NOMO-1 (cell line): ENCODE measurements around the gene ABCA1.
"Not testable (repeated sequence)": the region's sequence is repeated elsewhere in the genome, so short reads cannot be mapped to it uniquely, and the experiment has no call there.

Experiments used
- DNase-seq, 2 experiments: peaks; one replicate each; lab custom pipeline; 2025; ENCODE audit not compliant: unreplicated experiment in 2 of 2; lab: John Stamatoyannopoulos, UW

The ABCA1 gene

DNA sequence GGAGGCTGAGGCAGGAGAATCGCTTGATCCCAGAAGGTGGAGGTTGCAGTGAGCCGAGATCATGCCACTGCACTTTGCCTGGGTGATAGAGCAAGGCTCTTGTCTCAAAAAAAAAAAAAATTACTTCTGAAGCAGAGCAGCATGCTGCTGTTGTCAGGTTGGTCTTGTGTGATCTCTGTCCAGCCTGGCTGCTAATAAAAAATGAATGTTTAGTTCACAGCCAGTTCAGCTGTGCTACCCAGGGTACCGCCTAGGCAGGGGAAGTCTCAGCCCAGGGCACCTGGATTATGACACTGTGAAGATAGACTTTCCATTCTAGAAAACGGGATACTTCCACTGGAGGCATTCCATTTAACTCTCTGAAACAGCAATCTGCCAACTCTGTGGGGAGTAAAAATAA, 23.5 kb upstream of the ABCA1 start:
- no peak for DNase-seq

DNA sequence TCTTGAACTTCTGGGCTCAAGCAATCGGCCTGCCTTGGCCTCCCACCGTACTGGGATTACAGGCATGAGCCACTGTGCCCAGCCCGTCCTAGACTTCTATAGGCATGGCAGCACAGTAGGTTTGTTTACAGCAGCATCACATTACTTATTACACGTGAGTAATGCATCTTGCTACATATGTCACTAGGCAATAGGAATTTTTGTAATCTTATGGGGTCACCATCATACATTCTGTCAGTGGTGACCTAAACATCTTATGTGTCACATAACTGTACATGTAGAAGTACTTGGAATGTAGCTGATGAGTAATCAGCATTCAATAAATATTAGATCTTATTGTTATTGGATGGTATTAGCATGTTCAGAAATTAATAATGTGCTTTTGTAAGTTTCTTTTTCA, 22.9 kb upstream of the ABCA1 start:
- no peak for DNase-seq

DNA sequence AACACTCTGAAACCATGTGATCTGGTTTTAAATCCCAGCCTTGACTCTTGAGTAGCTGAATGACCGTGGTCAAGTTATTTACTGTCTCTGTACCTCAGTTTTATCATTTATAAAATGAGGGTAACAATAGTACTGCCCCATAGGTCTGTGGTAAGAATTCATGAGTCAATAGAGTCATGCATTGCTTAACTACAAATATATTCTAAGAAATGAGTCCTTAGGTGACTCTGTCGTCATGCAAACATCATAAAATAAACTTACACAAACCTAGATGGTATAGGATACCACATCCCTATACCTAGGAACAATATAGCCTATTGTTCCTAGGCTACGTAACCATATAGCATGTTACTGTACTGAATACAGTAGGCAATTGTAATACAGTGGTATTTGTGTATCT, 20.3 kb upstream of the ABCA1 start:
- DNase-seq, result no peak

DNA sequence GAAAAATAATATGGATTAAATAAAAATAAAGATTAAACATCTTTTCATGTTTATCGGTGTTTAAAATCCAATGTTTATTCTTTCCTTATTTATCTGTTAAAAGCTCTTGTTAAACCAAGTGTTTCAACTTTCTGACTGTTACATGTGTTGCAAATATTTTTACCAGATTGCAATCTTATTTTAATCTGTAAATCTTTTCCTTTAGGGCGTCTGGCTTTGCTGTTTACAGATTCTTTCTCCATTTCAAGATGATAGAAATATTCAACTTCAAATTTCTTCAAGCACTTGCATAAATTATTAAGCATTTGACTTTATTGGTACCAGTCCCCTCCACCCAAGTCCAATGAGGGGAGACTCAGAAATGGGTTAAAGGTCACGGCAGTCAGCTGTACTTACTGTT, 16.9 kb upstream of the ABCA1 start:
- DNase-seq, result no peak

DNA sequence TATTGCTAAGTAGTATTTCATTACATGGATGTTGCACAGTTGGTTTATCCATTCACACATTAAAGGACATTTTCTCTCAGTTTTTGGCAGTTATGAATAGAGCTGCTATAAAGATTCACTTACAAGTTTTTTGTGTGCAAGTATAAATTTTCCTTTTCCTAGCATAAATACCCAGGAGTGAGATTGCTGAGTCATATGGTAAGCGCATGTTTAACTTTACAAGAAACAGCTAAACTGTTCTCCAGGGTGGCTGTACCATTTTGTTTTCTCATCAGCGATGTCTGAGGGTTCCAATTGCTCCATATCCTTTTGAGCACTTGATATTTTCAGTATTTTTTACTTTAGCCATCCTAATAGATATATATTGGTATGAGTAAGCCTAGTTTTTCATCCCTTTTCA, 16.4 kb upstream of the ABCA1 start:
- DNase-seq, result no peak

DNA sequence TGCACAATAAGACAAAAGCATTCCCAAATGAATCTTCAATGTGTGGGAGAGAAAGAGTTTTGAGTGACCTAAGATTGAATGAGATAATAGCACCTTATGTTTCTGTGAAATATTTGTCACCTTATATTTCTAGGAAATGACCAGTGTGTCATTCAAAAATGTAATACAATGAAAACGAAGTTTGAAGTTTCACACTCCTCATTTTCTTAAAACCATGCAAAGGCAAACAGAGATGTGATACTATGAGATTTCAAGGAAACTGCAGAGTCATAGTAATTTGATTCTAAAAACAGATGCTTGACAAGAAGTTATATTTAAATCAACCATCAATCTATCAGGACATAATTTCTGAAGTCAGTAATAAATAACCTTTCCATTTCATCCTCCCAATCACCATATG, 13.6 kb upstream of the ABCA1 start:
- DNase-seq, result no peak

DNA sequence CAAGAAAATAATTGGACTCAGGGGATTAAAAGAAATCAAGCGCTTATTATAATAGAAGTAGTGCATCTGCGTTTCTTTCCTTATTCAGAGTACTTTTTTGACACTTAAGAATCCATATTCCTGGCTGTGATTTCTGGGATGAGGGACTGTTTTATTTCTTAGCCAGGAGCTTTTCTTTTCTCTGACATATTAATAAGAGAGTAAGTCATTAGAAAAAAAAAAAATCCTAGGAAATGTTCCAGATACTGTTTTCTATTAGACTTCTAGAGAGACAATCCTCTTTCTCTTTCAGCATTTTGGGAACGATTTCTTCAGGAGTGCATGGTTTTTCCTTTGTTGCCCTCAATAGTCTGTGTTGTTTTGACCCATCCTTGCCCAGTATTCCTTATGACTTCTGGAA, 8.3 kb upstream of the ABCA1 start:
- DNase-seq, result no peak

DNA sequence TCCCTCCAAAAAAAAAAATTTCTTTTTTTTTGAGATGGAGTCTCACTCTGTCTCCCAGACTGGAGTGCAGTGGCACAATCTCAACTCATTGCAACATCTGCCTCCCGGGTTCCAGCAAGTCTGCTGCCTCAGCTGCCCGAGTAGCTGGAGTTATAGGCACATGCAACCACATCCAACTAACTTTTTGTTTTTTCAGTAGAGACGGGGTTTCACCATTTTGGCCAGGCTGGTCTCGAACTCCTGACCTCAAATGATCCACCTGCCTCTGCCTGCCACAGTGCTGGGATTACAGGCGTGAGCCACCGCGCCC, 7.5 kb upstream of the ABCA1 start:
- DNase-seq, result not testable (repeated sequence)

DNA sequence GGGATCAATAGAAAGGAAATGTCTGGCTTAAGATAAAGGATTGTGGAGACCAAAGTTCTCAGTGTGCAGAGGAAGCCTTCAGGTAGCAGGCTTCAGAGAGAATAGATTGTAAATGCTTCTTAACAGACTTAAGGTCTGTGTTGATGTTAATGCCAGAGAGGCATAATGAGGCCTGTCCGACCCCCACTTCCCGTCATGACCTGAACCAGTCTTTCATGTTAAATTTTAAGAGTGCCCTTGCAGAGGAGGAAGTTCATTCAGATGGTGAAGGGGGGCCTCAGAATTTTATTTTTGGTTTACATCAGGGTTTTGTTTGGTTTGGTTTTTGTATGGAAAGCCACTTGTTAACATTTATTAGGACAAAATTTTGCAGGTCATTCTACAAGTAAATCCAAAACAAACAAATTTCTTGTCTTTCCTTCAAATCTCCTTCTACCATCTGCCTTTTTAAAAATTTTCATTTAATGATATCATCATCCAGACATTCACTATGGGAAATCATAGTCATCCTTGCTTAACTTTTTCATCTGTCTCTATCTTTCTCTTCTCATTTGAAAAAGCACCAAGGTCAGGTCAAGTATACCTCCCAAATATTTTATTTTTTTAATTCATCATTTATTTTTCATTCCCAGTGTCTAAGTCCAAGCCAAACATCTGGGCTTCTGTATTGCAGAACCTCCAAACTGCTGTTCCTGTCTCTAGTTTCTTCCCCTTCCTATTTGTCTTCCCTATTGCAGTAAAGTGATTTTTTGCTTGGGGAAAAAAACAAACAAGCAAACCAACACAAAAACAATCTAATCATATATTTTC, 6.9 kb upstream of the ABCA1 start:
- peak in 1 of 2 experiments; percentile 17 for DNase-seq

DNA sequence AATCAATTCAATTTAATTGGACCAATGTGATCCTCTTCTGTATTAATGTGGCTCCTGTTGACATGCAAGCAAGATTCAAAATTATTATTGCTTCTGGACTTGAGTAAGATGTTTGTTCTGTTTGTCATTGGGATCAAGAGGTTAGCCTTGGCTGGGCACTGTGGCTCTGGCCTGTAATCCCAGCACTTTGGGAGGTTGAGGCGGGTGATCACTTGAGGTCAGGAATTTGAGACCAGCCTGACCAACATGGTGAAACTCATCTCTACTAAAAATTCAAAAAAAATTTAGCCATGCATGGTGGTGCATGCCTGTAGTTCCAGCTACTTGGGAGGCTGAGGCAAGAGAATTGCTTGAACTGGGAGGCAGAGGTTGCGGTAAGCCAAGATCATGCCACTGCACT, 5.1 kb upstream of the ABCA1 start:
- not testable (repeated sequence) for DNase-seq

DNA sequence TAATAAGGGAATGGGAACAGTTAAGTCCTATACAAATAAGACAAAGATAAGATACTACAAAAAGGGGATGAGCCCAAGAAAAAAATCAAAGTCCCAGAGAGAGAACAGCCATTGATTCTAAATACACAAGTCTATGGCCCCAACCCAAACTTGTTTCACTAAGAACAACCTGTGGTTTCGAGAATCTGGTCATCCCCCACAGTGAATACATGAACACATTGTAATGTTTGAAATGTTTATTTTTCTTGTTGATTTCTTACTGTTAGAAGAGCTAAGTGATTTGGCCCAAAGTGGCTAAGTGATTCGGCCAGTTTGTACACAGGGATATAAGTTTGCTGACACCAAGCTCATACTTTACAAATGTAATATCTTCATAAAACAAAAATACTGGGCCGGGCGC, 3.3 kb upstream of the ABCA1 start:
- DNase-seq, result no peak

DNA sequence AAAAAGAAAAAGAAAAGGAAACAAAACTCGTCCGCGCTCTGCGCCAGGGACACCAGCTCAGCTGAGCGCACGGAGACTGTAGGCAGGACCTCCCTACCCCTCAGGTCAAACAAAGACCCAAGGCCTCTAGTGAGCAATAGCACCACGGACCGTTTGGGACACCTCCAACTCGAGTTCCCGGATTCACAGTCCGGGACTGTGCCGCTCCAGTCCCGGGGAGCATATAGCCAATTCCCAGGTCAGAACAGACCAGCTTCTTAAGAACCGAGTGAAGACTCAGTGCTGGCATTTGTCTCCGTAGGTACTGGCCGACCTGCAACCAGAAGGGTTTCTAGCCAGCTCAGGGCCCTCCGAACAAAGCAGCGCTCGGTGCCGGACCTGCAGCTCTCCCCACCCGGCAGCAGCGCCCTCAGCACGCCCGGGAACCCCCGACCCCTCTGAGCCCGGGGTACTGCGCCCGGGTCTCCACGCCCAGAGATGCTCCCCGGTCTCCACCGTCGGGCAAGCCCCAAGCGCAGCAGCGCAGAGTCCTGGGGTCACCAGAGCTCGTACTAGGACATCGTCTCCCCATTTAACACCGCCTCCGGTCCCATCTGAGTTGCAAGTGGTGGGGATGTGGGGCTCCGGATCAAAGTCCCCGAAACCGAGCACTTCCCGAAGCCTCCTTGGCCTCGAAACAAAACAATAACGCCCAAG, 591 bp downstream of the ABCA1 start:
- DNase-seq, result peak in 1 of 2 experiments; percentile 42

DNA sequence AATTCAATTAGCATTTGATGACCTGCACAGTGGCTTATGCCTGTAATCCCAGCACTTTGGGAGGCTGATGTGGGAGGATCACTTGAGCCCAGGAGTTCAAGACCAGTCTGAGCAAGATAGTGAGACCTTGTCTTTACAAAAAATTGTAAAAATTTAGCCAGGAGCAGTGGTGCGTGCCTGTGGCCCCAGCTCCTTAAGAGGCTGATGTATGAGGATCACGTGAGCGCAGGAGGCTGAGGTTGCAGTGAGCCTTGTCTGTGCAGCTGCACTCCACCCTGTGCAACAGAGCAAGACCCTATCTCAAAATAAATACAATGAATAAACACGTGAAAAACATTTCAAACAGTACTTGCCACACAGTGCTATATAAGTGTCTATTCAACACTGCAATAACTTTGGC, 4.2 kb downstream of the ABCA1 start:
- DNase-seq, result no peak

DNA sequence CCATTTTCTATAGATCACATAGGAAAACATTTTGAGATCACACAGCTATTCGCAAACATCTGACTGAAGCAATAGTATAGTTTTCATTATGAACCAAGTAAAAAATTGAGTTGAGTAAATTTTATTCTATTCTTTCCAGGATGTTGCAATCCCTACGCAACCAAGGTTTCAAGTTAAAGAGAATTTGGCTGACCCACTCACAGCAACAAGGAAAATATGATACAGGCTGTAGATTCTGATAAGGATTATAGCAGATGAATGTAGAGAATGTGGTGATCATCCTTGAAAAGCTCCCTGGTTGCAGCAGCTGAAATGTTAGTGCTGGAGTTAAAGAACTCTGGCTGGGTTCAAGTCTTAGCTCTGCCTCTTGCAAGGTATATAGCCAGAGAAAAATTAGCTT, 4.7 kb downstream of the ABCA1 start:
- no peak for DNase-seq

DNA sequence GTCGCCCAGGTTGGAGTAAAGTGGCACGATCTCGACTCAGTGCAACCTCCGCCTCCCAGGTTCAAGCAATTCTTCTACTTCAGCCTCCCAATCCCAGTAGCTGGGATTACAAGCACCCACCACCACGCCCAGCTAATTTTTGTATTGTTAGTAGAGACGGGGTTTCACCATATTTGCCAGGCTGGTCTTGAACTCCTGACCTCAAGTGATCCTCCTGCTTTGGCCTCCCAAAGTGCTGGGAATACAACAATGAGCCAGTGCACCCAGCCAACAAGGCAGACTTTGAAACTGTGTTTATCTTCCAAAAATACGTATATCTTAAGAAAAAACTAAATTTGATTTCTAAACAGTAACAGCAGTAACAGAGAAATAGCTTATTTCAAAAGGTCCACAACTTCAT, 5.2 kb downstream of the ABCA1 start:
- not testable (repeated sequence) for DNase-seq

DNA sequence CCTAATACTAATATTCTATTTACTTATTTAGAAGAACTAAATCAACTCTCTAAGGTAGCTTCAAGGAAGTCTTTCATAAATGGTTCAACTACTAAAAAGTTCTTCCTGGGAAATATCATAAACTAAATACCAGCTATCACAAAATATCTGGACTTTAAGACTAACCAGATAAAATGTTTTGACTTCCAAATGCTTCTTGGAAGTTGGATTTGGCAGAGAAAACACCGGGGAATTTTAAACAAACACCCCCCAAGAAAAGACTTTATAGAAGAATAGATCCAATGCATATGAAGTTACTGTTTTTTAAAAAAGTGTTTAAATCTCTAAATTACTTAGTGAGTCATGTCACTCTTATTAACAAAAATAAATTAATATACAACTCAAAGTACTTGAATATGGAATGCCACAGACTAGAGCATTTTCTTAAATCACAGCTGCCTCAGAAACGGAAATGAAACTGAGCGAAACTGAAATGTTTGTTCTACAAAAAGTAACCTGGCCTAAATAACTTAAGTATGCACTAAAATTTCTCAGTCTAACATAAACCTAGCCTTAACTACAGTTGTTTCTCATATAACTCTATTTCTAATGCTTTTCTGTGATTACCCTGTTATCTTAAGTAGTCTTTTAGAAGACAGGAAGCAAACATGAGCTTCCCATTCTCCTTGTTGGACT, 6.8 kb downstream of the ABCA1 start:
- DNase-seq, result no peak

DNA sequence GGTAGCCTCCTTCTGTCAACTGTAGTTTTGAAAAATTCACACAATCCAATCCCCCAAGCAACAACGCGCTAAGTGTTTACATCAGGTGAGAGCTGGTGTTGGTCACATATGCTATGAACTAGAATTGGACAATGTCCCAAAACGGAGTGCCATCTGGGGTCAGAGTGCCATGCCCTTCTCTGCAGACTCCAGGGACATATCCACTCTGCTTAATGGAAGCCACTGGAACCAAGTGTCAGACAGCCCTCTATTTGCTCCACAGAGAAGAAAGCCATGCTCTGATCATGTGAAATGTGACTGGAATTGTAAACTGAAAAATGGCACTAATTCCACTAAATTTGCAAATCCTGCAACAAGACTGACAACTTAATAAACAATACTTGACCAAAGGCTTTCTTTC, 12.2 kb downstream of the ABCA1 start:
- no peak for DNase-seq

DNA sequence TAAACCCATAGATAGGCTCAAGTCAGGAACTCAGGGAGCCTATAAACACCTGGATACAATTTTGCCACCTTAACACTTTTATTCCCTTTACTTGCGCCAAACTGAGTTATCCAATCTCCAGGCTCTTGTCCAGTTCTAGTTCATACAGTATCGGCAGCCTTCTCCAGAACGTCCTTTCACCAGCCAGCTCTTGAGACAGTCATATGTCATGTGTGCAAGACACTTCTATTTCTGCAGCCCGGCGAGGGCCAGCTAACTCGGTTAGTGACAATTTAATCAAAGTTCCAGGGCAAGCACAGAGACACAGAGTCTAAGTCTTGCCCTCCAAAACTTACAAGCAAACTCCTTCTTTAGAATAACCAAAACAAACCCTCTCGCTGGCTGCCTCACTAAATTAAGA, 12.9 kb downstream of the ABCA1 start:
- DNase-seq, result no peak

DNA sequence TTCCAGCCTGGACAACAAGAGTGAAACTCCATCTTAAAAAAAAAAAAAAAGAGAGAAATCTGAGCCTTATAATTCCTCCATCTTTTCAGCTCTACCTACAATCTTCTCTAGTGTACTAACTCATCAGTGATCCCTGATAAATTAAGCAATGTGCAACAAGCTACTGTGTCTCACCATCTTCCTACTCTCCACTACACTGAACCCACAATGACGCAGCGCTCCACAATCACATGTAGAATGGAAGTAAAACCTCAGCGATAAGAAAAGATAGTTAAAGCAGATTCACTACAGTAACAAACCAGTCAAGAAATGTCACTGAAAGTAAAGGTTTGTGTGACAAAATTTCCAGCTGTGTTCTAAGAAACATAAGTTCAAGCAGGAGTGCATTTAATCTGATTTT, 13.5 kb downstream of the ABCA1 start:
- DNase-seq, result peak; percentile 18 to 76

DNA sequence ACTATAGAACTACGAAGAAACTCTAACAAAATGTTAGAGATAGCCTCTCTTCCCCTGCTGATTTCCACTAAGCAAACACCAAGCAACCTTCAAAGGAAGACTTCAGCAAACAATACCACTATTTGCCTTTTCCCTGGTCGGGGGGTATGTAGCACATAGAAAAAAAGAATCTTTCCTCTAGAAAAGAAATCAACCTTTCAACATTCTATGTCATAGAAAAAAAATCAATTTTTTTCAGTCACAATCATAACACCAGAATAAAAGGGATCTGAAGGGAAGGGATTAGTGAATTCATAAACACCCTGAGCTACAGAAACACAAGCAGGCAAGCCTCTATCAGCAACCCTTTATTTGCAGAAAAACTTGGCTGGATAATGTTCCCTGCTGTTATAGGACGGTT, 15.3 kb downstream of the ABCA1 start:
- DNase-seq, result no peak

DNA sequence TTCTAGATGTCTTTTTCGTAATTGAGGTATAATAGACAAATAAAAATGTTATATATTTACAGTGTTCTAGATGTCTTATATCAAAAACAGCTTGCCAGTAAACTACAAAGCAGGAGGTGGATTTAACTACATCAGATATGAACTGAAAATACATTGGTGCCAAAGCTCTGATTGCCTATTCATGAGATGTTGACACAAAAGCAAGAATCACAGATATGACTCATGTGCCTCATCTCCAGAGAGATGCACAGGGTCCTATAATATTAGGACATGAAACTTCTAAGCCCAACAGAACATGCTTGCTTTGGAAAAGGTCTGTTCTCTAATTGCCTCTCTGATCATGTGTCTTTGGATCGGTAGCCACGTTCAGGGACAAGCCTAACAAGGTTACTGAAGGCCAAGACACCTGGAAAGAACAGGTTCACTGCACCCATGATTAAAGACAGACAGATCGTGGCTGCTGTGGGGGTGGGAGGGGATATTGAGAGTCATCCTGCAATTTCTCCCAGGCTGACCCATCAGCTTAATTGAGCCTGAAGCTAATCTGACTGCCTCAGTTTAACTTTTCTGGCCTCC, 16.8 kb downstream of the ABCA1 start:
- no peak for DNase-seq
